ENCODE results near the gene CCDC83. TPM values are rescaled to one million over a fixed set of nuclear protein-coding genes. Genes with fewer than 3 reads are reported as not detected.

Gene CCDC83
- total and polyA plus RNA-seq, 9 donors: not detected

DNA sequence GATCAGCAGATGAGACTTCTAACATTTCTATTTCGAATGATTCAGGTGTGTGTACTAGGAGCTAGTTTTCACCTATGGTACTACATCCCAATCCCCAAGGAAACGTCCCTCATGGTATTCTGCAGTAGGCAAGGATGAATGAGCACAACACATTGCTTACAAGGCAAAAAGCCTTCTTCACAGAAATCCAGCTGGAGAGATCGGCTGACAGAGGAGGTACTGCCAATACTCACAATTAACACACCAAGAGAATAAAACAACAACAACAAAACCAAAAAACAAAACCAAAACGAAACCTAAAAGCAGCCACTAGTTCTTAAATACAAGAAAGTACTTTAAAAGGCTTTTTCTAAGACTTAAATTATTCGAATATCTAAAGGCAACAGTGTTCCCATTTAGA lies 112.3 kb downstream of the CCDC83 start:
- no peak for DNase-seq
- Histone ChIP-seq H3K4me3 (ENCODE audit: low read length) (no peak overlapping the region), H3K27me3 (ENCODE audit: control insufficient read depth, insufficient read depth, low read length) (no peaks in the 10 kb centered on the region), H3K36me3 (ENCODE audit: control insufficient read depth, insufficient read depth, low read length) (peaks cover 39% of the 10 kb centered on the region), H3K9me3 (replicated peaks; ENCODE audit: control insufficient read depth, low read depth, low read length) (no peaks in the 10 kb centered on the region), H3K4me1 (ENCODE audit: control insufficient read depth, insufficient read depth, low read length) (no peaks in the 10 kb centered on the region), H3K27ac (ENCODE audit: low read length) (no peak overlapping the region)
- WGBS (ENCODE audit: insufficient coverage): 100% methylated on average over 1 of the region's 5 CpGs

Other genes with a start within 250 kb of the CCDC83 start
- 14.5 TPM for gene DLG2, start 228.0 kb upstream of the CCDC83 start, total RNA-seq
- 10 to 100 TPM in 6 of 8 donors, 1 to 10 TPM in 2; 6.4 to 19.3 (median 10.9) TPM for gene DLG2, start 228.0 kb upstream of the CCDC83 start, polyA plus RNA-seq (ENCODE audit: insufficient read depth in 1 of 8, insufficient read length in 8 of 8, low replicate concordance in 1 of 8)
- gene TMEM126B, start 226.8 kb upstream of the CCDC83 start, total RNA-seq: 47.3 TPM
- gene TMEM126B, start 226.8 kb upstream of the CCDC83 start, polyA plus RNA-seq (ENCODE audit: insufficient read depth in 1 of 8, insufficient read length in 8 of 8, low replicate concordance in 1 of 8): 10 to 100 TPM; 36.8 to 52.1 (median 41.1) TPM
- 50.7 TPM for gene TMEM126A, start 207.4 kb upstream of the CCDC83 start, total RNA-seq
- 10 to 100 TPM; 31.1 to 41.5 (median 34.8) TPM for gene TMEM126A, start 207.4 kb upstream of the CCDC83 start, polyA plus RNA-seq (ENCODE audit: insufficient read depth in 1 of 8, insufficient read length in 8 of 8, low replicate concordance in 1 of 8)
- gene CREBZF, start 190.3 kb upstream of the CCDC83 start, total RNA-seq: 35.8 TPM
- 10 to 100 TPM; 38.6 to 62.6 (median 47.5) TPM for gene CREBZF, start 190.3 kb upstream of the CCDC83 start, polyA plus RNA-seq (ENCODE audit: insufficient read depth in 1 of 8, insufficient read length in 8 of 8, low replicate concordance in 1 of 8)
- gene CCDC89, start 169.2 kb upstream of the CCDC83 start, total RNA-seq: 2.3 TPM
- 1 to 10 TPM; 1.5 to 3.3 (median 1.9) TPM for gene CCDC89, start 169.2 kb upstream of the CCDC83 start, polyA plus RNA-seq (ENCODE audit: insufficient read depth in 1 of 8, insufficient read length in 8 of 8, low replicate concordance in 1 of 8)
- gene SYTL2, start 44.2 kb upstream of the CCDC83 start, total RNA-seq: 65.7 TPM
- 10 to 100 TPM; 50.8 to 99.5 (median 61.2) TPM for gene SYTL2, start 44.2 kb upstream of the CCDC83 start, polyA plus RNA-seq (ENCODE audit: insufficient read depth in 1 of 8, insufficient read length in 8 of 8, low replicate concordance in 1 of 8)
- 171 TPM for gene PICALM, start 213.7 kb downstream of the CCDC83 start, total RNA-seq
- 100 to 1,000 TPM in 7 of 8 donors, 10 to 100 TPM in 1; 96.2 to 131 (median 111) TPM for gene PICALM, start 213.7 kb downstream of the CCDC83 start, polyA plus RNA-seq (ENCODE audit: insufficient read depth in 1 of 8, insufficient read length in 8 of 8, low replicate concordance in 1 of 8)

All from muscle of leg (tissue), 11 donors.